Right atrium auricular region (tissue), 2 donors: ENCODE measurements around the gene MECR. TPM values are rescaled to one million over a fixed set of nuclear protein-coding genes. Genes with fewer than 3 reads are reported as not detected.

Source experiments
- DNase-seq: peaks from one replicate; pipeline ENCODE4 v3.0.0-alpha.2; 2019; ENCODE audit warnings: low spot score
- H3K27ac ChIP-seq, 2 donors: fragments of 200-600 bp; sonication (generic); 1 replicate in 1 of 2; 2 replicates in 1 of 2; pipeline ENCODE4 v1.5.1; 2016 to 2019
- H3K27me3 ChIP-seq, 2 donors: fragments of 200-600 bp; sonication (generic); one replicate each; pipeline versions ENCODE4 v1.5.1 to v1.6.0; 2017 to 2019
- H3K36me3 ChIP-seq: fragments of 200-600 bp; sonication (generic); one replicate; pipeline ENCODE4 v1.5.1; 2016
- H3K4me1 ChIP-seq, 2 donors: fragments of 200-600 bp; sonication (generic); one replicate each; pipeline versions ENCODE4 v1.5.1 to v1.6.0; 2017 to 2019
- H3K4me3 ChIP-seq, 2 donors: fragments of 200-600 bp; sonication (generic); 1 replicate in 1 of 2; 2 replicates in 1 of 2; pipeline ENCODE4 v1.5.1; 2017 to 2019; ENCODE audit warnings: mild to moderate bottlenecking in 1 of 2, moderate library complexity in 1 of 2
- H3K9me3 ChIP-seq, 2 donors: fragments of 200-600 bp; sonication (generic); one replicate each; pipeline ENCODE4 v1.5.1; 2019
- total RNA-seq, 2 donors: library from RNA; depleted of rRNA; stranded (reverse); fragments of >200 nt; gene quantifications; one replicate each; pipeline ENCODE4 v1.1.0, GENCODE V29; 2016
- TF ChIP-seq, protein P1 (sequence below), 2 donors: fragments of 200-600 bp; sonication (generic); IDR thresholded peaks; one replicate each; pipeline ENCODE4 v1.5.1; 2019; ENCODE audit warnings: antibody characterized with exemption in 2 of 2

The MECR gene
- total RNA-seq, 2 donors from 2014 or later, result 18.4 to 24.3 TPM

DNA sequence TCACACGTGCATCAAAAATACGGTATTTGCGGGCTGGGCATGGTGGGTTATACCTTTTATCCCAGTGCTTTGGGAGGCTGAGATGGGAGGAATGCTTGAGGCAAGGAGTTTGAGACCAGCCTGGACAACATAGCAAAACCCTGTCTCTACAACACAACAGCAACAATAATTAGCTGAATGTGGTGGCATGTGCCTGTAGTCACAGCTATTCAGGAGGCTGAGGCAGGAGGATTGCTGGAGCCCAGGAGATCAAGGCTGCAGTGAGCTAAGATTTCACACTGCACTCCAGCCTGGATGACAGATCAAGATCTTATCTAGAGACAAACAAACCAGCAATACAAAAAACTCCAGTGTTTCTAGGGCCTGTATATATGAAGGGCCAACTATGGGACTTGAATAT is 36.2 kb upstream of the MECR start:
- Histone ChIP-seq H3K36me3 (no peaks in the 10 kb centered on the region), H3K27ac (no peak overlapping the region), H3K9me3 (no peaks in the 10 kb centered on the region), H3K27me3 (no peaks in the 10 kb centered on the region), H3K4me3 (no peak overlapping the region), H3K4me1 (peaks cover 0 to 13% of the 10 kb centered on the region in 2 donors)
- no peak for DNase-seq
- TF ChIP-seq, protein P1, sequence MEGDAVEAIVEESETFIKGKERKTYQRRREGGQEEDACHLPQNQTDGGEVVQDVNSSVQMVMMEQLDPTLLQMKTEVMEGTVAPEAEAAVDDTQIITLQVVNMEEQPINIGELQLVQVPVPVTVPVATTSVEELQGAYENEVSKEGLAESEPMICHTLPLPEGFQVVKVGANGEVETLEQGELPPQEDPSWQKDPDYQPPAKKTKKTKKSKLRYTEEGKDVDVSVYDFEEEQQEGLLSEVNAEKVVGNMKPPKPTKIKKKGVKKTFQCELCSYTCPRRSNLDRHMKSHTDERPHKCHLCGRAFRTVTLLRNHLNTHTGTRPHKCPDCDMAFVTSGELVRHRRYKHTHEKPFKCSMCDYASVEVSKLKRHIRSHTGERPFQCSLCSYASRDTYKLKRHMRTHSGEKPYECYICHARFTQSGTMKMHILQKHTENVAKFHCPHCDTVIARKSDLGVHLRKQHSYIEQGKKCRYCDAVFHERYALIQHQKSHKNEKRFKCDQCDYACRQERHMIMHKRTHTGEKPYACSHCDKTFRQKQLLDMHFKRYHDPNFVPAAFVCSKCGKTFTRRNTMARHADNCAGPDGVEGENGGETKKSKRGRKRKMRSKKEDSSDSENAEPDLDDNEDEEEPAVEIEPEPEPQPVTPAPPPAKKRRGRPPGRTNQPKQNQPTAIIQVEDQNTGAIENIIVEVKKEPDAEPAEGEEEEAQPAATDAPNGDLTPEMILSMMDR (IDR thresholded peaks at IDR 0.05), result no peak

DNA sequence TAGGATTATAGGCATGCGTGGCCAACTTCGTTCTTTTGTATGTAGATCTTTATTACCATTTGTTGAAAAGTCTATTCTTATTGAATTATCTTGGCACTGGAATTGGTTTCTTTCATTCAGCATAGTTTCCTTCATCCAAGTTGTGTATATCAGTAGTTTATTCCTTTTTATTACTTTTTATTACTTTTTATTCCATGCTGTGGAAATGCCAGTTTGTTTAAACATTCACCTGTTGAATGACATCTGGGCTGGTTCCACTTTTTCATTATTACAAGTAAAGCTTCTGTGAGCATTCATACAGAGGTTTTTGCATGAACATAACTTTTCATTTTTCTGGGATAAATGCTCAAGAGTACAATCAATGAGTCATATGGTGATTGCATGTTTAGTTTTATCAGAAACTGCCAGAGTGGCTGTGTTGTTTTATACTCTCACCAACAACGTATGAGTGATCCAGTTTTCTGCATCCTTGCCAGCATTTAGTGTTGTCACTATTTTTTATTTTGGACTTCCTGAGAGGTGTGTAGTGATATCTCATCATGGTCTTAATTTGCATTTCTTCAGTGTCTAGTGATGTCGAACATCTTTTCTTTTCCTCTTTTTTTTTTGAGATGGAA is 34.1 kb upstream of the MECR start:
- H3K9me3 ChIP-seq, result no peaks in the 10 kb centered on the region
- no peak for DNase-seq
- no peaks in the 10 kb centered on the region for H3K36me3 ChIP-seq
- H3K4me1 ChIP-seq, result peaks cover 0 to 8% of the 10 kb centered on the region in 2 donors
- TF ChIP-seq, protein P1 (IDR thresholded peaks at IDR 0.05), result no peak
- H3K4me3 ChIP-seq, result no peak overlapping the region
- no peak overlapping the region for H3K27ac ChIP-seq
- H3K27me3 ChIP-seq, result no peaks in the 10 kb centered on the region

DNA sequence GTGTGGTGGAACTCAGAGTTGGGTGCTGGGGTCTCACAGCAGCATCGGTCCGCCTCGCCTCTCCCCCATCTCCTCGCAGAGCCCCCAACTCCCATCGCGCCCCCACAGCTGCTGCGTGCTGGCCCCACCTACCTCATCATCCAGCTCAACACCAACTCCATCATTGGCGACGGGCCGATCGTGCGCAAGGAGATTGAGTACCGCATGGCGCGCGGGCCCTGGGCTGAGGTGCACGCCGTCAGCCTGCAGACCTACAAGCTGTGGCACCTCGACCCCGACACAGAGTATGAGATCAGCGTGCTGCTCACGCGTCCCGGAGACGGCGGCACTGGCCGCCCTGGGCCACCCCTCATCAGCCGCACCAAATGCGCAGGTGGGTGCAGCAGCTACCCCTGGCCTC is 29.8 kb upstream of the MECR start:
- Histone ChIP-seq H3K9me3 (no peaks in the 10 kb centered on the region), H3K36me3 (no peaks in the 10 kb centered on the region), H3K27me3 (no peaks in the 10 kb centered on the region), H3K27ac (no peak overlapping the region), H3K4me1 (peaks cover 0 to 26% of the 10 kb centered on the region in 2 donors), H3K4me3 (peak overlapping the region in 1 of 2 donors; percentile 63)
- TF ChIP-seq, protein P1 (IDR thresholded peaks at IDR 0.05), result no peak
- no peak for DNase-seq

DNA sequence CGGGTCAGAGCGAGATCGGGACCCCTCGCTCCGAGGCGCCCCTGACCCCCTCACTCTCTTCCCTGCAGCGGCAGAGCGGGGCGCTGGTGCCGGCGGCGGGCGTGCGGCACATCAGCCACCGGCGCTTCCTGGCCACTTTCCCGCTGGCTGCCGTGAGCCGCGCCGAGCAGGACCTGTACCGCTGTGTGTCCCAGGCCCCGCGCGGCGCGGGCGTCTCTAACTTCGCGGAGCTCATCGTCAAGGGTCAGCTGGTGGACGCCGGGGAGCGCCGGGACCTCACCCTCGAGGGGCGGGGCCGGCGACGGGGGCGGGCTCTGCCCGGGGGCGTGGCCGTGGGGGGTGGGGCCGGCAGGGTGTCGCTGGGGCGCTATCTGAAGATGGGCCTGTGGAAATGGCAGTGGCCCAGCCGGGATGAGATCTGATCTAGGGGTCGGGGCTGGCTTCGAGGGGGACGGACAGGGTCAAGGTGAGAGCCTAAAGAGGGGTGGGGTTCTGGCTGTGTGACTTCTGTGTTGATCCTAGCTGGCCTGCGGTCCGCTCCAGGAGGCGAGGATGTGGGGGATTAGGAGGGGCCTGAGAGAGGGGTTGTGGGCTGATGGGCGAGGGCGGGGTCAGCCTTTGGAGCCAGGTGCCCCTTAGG is 29.2 kb upstream of the MECR start:
- Histone ChIP-seq H3K27me3 (no peaks in the 10 kb centered on the region), H3K27ac (peak overlapping the region; percentile 26 to 46), H3K36me3 (no peaks in the 10 kb centered on the region), H3K4me1 (peaks cover 0 to 26% of the 10 kb centered on the region in 2 donors), H3K9me3 (no peaks in the 10 kb centered on the region), H3K4me3 (peak overlapping the region; percentile 36 to 63)
- TF ChIP-seq, protein P1 (IDR thresholded peaks at IDR 0.05), result no peak
- peak; percentile 63 for DNase-seq

DNA sequence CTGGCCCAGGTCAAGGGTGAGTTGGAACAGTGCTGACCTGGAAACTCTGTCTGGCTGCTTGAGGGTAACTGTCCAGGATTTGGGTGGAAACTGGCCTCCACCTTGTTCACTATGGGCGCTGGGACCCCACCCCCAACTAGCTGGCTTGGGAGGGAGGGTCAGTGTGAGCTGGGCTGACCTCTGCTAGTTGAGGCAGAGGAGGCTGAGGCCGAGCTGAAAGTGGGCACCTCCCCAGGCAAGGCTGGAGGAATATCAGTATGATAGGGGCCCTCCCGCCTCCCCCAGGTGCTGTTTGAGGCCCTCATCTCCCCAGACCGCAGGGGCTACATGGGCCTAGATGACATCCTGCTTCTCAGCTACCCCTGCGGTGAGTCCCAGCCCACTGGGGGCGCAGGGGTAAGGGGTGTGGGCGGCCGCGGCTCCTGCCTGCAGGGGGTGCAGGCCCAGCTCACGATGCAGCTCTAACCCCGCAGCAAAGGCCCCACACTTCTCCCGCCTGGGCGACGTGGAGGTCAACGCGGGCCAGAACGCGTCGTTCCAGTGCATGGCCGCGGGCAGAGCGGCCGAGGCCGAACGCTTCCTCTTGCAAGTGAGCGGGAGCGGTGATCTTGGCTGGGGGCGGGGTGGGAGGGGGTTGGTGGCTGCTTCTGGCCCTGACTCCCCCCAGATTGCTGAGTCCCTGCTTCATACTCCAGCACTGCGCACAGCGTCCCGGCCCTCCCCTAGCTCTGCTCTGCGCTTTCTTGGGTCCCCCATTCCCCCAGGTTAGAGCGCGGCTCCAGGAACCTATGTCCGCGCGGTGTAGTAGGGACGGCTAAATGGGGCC is 28.5 kb upstream of the MECR start:
- Histone ChIP-seq H3K36me3 (no peaks in the 10 kb centered on the region), H3K27ac (peak overlapping the region; percentile 26 to 46), H3K4me1 (peaks cover 0 to 26% of the 10 kb centered on the region in 2 donors), H3K27me3 (no peaks in the 10 kb centered on the region), H3K9me3 (no peaks in the 10 kb centered on the region), H3K4me3 (peak overlapping the region; percentile 36 to 63)
- TF ChIP-seq, protein P1 (IDR thresholded peaks at IDR 0.05), result no peak
- DNase-seq, result no peak
